ENCODE data around the gene TTL.
A peak's percentile ranks its signal among the peaks of the same experiment; 100 is the strongest.
"Not testable (repeated sequence)": the region's sequence is repeated elsewhere in the genome, so short reads cannot be mapped to it uniquely, and the experiment has no call there.

The TTL gene

GRCh38 chr2:112481528-112482233 lies at the start of gene TTL:
TSS of gene TTL (plus strand) at chr2:112482156. CDS start at chr2:112482345, 189 bp downstream.
- peak within 1 kb of the TSS; percentile 64 for H3K4me3 ChIP-seq (ENCODE audit: low read depth, low read length)
- TF ChIP-seq CTCF (IDR thresholded peaks at IDR 0.05; ENCODE audit: control insufficient read depth, extremely low read depth, insufficient read depth), result no peak
- DNase-seq (ENCODE audit: low read depth), result no peak

GRCh38 chr2:112432390-112432734 lies 49.6 kb upstream of the TTL start:
- DNase-seq (ENCODE audit: low read depth); H3K4me3 ChIP-seq (ENCODE audit: low read depth, low read length): not testable (repeated sequence)

- not testable (repeated sequence) for DNase-seq (ENCODE audit: low read depth); H3K4me3 ChIP-seq (ENCODE audit: low read depth, low read length)
Observed at GRCh38 chr2:112432735-112433479, 49.0 kb upstream of the TTL start.

- DNase-seq (ENCODE audit: low read depth), result peak; percentile 21
Observed at GRCh38 chr2:112433480-112433879, 48.5 kb upstream of the TTL start, which contains the start of gene RGPD8. TSS of gene RGPD8 (minus strand) at chr2:112433645. CDS start at chr2:112433453, 192 bp downstream.

GRCh38 chr2:112433932-112434730 lies 47.8 kb upstream of the TTL start:
- DNase-seq (ENCODE audit: low read depth), result no peak
- no peak overlapping the region for H3K4me3 ChIP-seq (ENCODE audit: low read depth, low read length)
- TF ChIP-seq CTCF (IDR thresholded peaks at IDR 0.05; ENCODE audit: control insufficient read depth, extremely low read depth, insufficient read depth), result no peak

More at GRCh38 chr2:112433480-112433879, 48.5 kb upstream of the TTL start, which contains the start of gene RGPD8:
- not testable (repeated sequence) for H3K4me3 ChIP-seq (ENCODE audit: low read depth, low read length)
- TF ChIP-seq CTCF (IDR thresholded peaks at IDR 0.05; ENCODE audit: control insufficient read depth, extremely low read depth, insufficient read depth), result peak; percentile 49

GRCh38 chr2:112434890-112435715 lies 46.9 kb upstream of the TTL start:
- not testable (repeated sequence) for H3K4me3 ChIP-seq (ENCODE audit: low read depth, low read length); DNase-seq (ENCODE audit: low read depth)

- DNase-seq (ENCODE audit: low read depth); H3K4me3 ChIP-seq (ENCODE audit: low read depth, low read length): not testable (repeated sequence)
Observed at GRCh38 chr2:112435716-112436431, 46.1 kb upstream of the TTL start.

- H3K4me3 ChIP-seq (ENCODE audit: low read depth, low read length); DNase-seq (ENCODE audit: low read depth): not testable (repeated sequence)
Observed at GRCh38 chr2:112436993-112437392, 45.0 kb upstream of the TTL start.

- not testable (repeated sequence) for DNase-seq (ENCODE audit: low read depth); H3K4me3 ChIP-seq (ENCODE audit: low read depth, low read length)
Observed at GRCh38 chr2:112437405-112437831, 44.5 kb upstream of the TTL start.

- not testable (repeated sequence) for H3K4me3 ChIP-seq (ENCODE audit: low read depth, low read length); DNase-seq (ENCODE audit: low read depth)
Observed at GRCh38 chr2:112438603-112439261, 43.2 kb upstream of the TTL start.

GRCh38 chr2:112444256-112444655 lies 37.7 kb upstream of the TTL start:
- not testable (repeated sequence) for H3K4me3 ChIP-seq (ENCODE audit: low read depth, low read length); DNase-seq (ENCODE audit: low read depth)

Data from LNCaP clone FGC (cell line).